ENCODE data around the gene ATP13A1.

The ATP13A1 gene

GRCh38 chr19:19637186-19637522 lies 26.3 kb downstream of the ATP13A1 start:
- Histone ChIP-seq H3K4me3 (ENCODE audit: low read length) (no peak overlapping the region), H3K36me3 (ENCODE audit: insufficient read depth, low read length) (peaks cover 29% of the 10 kb centered on the region)

DNA sequence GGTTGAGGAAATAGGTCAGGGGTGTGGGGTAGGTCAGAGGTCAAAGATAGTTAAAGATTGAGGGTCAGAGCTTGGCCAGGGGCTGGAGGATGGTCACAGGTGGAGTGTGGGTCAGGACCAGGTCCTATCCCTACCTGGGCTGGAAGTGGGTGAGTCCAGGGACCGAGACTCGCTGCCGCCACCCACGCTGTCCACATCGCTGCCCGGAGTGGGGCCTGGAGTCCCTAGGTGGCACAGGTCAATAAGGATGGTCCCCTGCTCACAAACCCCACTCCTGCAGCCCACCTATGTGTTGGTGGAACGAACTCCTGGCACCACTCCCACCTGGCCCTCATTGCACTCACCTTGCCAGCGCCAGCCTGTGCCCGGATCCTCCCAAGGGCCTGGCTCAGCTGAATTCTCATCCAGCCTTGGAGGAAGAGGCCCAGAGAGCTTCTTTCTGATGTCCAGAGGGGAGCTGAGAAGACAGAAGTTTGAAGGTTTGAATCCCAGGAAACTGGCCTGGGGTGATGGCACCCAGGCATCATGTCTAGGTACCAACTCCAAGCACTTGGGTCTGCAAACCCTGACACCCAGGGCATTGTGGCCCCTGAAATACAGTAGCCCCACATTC lies 26.8 kb downstream of the ATP13A1 start:
- Histone ChIP-seq H3K4me1 (ENCODE audit: control insufficient read depth, insufficient read depth, low read length) (no peaks in the 10 kb centered on the region), H3K9ac (ENCODE audit: low read depth, low read length) (no peak overlapping the region), H3K9me3 (replicated peaks; ENCODE audit: low read length) (no peaks in the 10 kb centered on the region), H3K36me3 (ENCODE audit: insufficient read depth, low read length) (peaks cover 29% of the 10 kb centered on the region), H3K4me2 (ENCODE audit: low read length) (no peak overlapping the region), H3K4me3 (ENCODE audit: low read length) (no peak overlapping the region), H3K27me3 (ENCODE audit: control insufficient read depth, insufficient read depth, low read length) (no peaks in the 10 kb centered on the region)

More at GRCh38 chr19:19637186-19637522, 26.3 kb downstream of the ATP13A1 start:
- H3K4me1 ChIP-seq (ENCODE audit: control insufficient read depth, insufficient read depth, low read length): no peaks in the 10 kb centered on the region
- no peak overlapping the region for H3K4me2 ChIP-seq (ENCODE audit: low read length)
- H3K27me3 ChIP-seq (ENCODE audit: control insufficient read depth, insufficient read depth, low read length): no peaks in the 10 kb centered on the region
- no peak overlapping the region for H3K9ac ChIP-seq (ENCODE audit: low read depth, low read length)
- H3K9me3 ChIP-seq (replicated peaks; ENCODE audit: low read length): no peaks in the 10 kb centered on the region

DNA sequence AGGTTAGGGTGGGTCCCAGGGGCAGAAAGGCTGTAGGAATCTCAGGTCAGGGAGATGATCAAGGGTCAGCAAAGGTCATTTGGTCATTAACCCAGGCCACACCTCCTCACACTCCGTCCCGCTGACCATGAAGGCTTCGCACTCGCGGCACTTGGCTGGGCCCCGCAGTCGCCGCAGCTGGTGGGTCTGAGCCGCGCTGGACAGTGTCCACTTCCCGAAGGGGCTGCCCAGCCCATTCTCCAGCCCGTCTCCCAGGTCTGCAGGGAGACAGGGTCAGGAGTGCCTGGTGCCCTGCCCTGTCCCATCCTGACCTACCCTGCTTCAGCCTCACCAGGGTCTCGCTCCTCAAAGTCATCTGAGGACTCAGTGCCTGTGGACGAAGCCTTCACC lies 28.2 kb downstream of the ATP13A1 start:
- Histone ChIP-seq H3K4me3 (ENCODE audit: low read length) (no peak overlapping the region), H3K27me3 (ENCODE audit: control insufficient read depth, insufficient read depth, low read length) (no peaks in the 10 kb centered on the region), H3K4me2 (ENCODE audit: low read length) (no peak overlapping the region), H3K9ac (ENCODE audit: low read depth, low read length) (no peak overlapping the region), H3K36me3 (ENCODE audit: insufficient read depth, low read length) (peaks cover 29% of the 10 kb centered on the region), H3K4me1 (ENCODE audit: control insufficient read depth, insufficient read depth, low read length) (no peaks in the 10 kb centered on the region), H3K9me3 (replicated peaks; ENCODE audit: low read length) (no peaks in the 10 kb centered on the region)

DNA sequence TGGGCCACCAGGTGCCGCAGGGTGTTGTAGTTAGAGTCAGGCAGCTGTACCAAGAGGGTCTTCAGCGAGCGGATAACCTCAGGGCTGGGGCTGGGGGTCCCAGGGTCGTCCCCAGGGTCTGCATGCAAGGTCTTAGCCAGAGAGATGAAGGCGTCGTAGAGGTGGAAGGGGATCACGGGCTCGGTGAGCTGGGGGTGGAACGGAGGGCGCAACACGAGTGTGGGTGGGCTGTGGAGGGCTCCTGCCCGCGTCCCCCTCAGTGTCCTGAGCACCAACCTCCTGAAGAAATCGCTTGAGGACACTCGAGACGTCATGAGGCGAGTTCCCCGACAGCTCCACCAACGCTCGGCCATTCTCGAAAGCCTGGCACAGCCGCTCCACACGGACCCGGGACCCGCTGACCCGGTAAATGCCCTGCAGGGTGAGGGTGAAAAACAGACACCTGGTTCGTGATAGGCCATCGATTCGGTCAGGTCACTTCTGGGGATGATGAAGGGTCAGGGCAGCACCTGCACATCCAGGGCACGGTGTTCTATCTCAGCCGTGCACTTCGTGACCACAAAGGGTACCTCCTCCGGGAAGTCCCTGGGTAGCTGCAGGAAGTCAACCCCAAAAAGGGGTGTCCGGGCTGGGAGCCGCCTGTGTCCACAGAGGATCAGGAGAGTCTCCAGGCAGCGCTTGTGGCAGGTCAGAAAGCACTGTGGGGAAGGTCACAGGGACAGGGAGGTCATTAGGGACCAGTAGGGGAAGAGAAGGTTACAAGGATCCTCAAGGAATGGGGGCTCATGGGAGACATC lies 28.8 kb downstream of the ATP13A1 start:
- Histone ChIP-seq H3K9me3 (replicated peaks; ENCODE audit: low read length) (no peaks in the 10 kb centered on the region), H3K9ac (ENCODE audit: low read depth, low read length) (no peak overlapping the region), H3K4me3 (ENCODE audit: low read length) (no peak overlapping the region), H3K4me1 (ENCODE audit: control insufficient read depth, insufficient read depth, low read length) (no peaks in the 10 kb centered on the region), H3K4me2 (ENCODE audit: low read length) (no peak overlapping the region), H3K36me3 (ENCODE audit: insufficient read depth, low read length) (peaks cover 29% of the 10 kb centered on the region), H3K27me3 (ENCODE audit: control insufficient read depth, insufficient read depth, low read length) (no peaks in the 10 kb centered on the region)

DNA sequence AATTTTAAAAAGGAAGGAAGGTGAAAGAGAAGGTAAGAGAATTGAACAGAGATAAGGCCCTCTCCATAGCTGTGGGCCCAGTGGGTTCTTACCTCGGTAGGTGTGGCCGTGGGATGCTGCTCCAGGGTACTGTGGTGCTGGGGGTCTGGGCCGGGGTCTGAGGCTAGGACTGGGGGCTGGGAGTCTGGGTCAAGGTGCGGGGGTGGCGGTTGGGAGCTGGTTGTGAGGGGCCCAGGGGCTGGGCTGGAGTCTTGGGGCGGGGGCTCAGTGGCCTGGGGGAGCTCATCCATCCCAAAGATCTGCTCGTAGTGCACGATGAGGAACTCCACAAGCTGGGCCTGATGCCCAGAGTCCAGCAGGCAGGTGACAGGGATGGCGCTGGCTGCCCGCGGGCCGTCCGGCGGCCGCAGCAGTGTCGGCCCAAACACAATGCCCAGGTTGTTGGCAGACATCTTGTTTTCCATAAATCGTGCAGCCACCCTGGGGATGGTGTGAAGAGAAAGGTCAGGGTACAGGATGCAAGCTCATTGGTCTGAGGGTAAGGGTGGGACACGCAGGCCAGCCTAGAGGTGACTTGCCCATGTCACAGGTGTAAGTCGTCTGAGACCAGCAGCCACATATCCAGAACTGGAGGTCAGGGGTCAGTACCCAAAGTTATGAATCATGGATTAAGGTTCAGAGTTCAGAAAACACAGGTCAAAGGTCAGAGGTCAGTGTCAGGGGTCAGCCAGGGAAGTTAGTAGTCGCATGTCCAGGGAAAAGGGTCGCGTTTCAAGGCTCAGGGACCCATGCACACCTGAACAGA lies 29.6 kb downstream of the ATP13A1 start:
- no peak overlapping the region for H3K9ac ChIP-seq (ENCODE audit: low read depth, low read length)
- H3K4me2 ChIP-seq (ENCODE audit: low read length): no peak overlapping the region
- H3K27me3 ChIP-seq (ENCODE audit: control insufficient read depth, insufficient read depth, low read length): no peaks in the 10 kb centered on the region
- H3K36me3 ChIP-seq (ENCODE audit: insufficient read depth, low read length): peaks cover 29% of the 10 kb centered on the region
- H3K4me1 ChIP-seq (ENCODE audit: control insufficient read depth, insufficient read depth, low read length): no peaks in the 10 kb centered on the region
- no peaks in the 10 kb centered on the region for H3K9me3 ChIP-seq (replicated peaks; ENCODE audit: low read length)
- H3K4me3 ChIP-seq (ENCODE audit: low read length): no peak overlapping the region

GRCh38 chr19:19632661-19633060 lies 30.8 kb downstream of the ATP13A1 start:
- H3K4me2 ChIP-seq (ENCODE audit: low read length): no peak overlapping the region
- H3K4me1 ChIP-seq (ENCODE audit: control insufficient read depth, insufficient read depth, low read length): peaks cover 2% of the 10 kb centered on the region
- peaks cover 29% of the 10 kb centered on the region for H3K36me3 ChIP-seq (ENCODE audit: insufficient read depth, low read length)
- H3K27me3 ChIP-seq (ENCODE audit: control insufficient read depth, insufficient read depth, low read length): peaks cover 1% of the 10 kb centered on the region
- no peak overlapping the region for H3K4me3 ChIP-seq (ENCODE audit: low read length)
- H3K9me3 ChIP-seq (replicated peaks; ENCODE audit: low read length): no peaks in the 10 kb centered on the region
- H3K9ac ChIP-seq (ENCODE audit: low read depth, low read length): no peak overlapping the region

GRCh38 chr19:19631346-19631745 lies 32.1 kb downstream of the ATP13A1 start:
- no peaks in the 10 kb centered on the region for H3K9me3 ChIP-seq (replicated peaks; ENCODE audit: low read length)
- H3K4me2 ChIP-seq (ENCODE audit: low read length): no peak overlapping the region
- no peak overlapping the region for H3K9ac ChIP-seq (ENCODE audit: low read depth, low read length)
- no peak overlapping the region for H3K4me3 ChIP-seq (ENCODE audit: low read length)
- H3K36me3 ChIP-seq (ENCODE audit: insufficient read depth, low read length): peaks cover 23% of the 10 kb centered on the region
- H3K4me1 ChIP-seq (ENCODE audit: control insufficient read depth, insufficient read depth, low read length): peaks cover 2% of the 10 kb centered on the region
- peaks cover 11% of the 10 kb centered on the region for H3K27me3 ChIP-seq (ENCODE audit: control insufficient read depth, insufficient read depth, low read length)

- Histone ChIP-seq H3K27me3 (ENCODE audit: control insufficient read depth, insufficient read depth, low read length) (peaks cover 11% of the 10 kb centered on the region), H3K36me3 (ENCODE audit: insufficient read depth, low read length) (peaks cover 20% of the 10 kb centered on the region), H3K4me2 (ENCODE audit: low read length) (no peak overlapping the region)
These were observed 33.0 kb downstream of the ATP13A1 start for GRCh38 chr19:19630426-19630825.

GRCh38 chr19:19630062-19630414 lies 33.4 kb downstream of the ATP13A1 start:
- Histone ChIP-seq H3K9me3 (replicated peaks; ENCODE audit: low read length) (no peaks in the 10 kb centered on the region), H3K36me3 (ENCODE audit: insufficient read depth, low read length) (peaks cover 17% of the 10 kb centered on the region), H3K4me3 (ENCODE audit: low read length) (no peak overlapping the region)

More at GRCh38 chr19:19630426-19630825, 33.0 kb downstream of the ATP13A1 start:
- Histone ChIP-seq H3K9ac (ENCODE audit: low read depth, low read length) (no peak overlapping the region), H3K9me3 (replicated peaks; ENCODE audit: low read length) (no peaks in the 10 kb centered on the region), H3K4me3 (ENCODE audit: low read length) (no peak overlapping the region), H3K4me1 (ENCODE audit: control insufficient read depth, insufficient read depth, low read length) (peaks cover 2% of the 10 kb centered on the region)

DNA sequence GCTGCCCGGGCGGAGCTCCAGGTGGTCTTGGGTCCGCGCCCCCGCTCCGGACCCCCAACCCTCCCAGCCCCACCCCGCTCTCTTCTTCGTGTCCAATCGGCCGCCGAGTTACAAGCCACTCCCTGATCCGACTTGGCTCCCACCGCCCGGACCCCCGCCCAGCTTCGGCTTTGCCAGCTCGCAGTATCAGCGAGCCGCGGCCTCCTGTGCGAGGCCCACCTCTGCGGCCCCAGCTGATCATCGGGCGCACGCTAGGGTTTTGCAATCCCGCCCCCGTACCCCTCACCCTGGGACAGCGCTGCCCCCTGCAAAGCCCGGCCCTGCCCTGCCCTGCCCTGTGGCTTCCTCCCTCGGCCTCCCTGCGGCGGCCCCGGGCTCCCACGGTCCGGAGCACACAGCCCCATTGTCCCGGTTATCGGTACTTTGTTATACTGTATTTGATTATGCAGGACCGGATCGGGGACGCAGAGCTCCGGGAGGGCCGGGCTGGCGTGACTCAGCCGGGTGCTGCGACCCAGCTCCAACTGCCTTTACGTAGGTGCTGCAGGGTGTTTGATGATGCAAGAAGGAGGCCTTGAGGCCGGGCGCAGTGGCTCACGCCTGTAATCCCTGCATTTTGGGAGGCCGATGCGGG lies 34.9 kb downstream of the ATP13A1 start:
- H3K4me2 ChIP-seq (ENCODE audit: low read length): peak overlapping the region; percentile 72
- H3K9ac ChIP-seq (ENCODE audit: low read depth, low read length): no peak overlapping the region
- no peaks in the 10 kb centered on the region for H3K9me3 ChIP-seq (replicated peaks; ENCODE audit: low read length)
- H3K4me1 ChIP-seq (ENCODE audit: control insufficient read depth, insufficient read depth, low read length): peaks cover 2% of the 10 kb centered on the region
- no peak overlapping the region for H3K4me3 ChIP-seq (ENCODE audit: low read length)
- H3K36me3 ChIP-seq (ENCODE audit: insufficient read depth, low read length): peaks cover 10% of the 10 kb centered on the region
- peaks cover 11% of the 10 kb centered on the region for H3K27me3 ChIP-seq (ENCODE audit: control insufficient read depth, insufficient read depth, low read length)

More at GRCh38 chr19:19630062-19630414, 33.4 kb downstream of the ATP13A1 start:
- Histone ChIP-seq H3K9ac (ENCODE audit: low read depth, low read length) (no peak overlapping the region), H3K27me3 (ENCODE audit: control insufficient read depth, insufficient read depth, low read length) (peaks cover 11% of the 10 kb centered on the region), H3K4me1 (ENCODE audit: control insufficient read depth, insufficient read depth, low read length) (peaks cover 2% of the 10 kb centered on the region), H3K4me2 (ENCODE audit: low read length) (no peak overlapping the region)

Measured in skeletal muscle satellite cell (primary cell).